SK-N-SH treated with all-trans-retinoic acid at 6 μM for 48 hours (cell line): ENCODE data around the gene ACSS3.

Experiments used
- ATAC-seq: fragments of 200-7000 bp; cut with Tn5 transposase; 3 replicates; pipeline ENCODE4 v1.9.1; 2020; ENCODE audit warnings: mild to moderate bottlenecking, moderate library complexity
- ARNTL ChIP-seq: fragments of 450-650 bp; formaldehyde crosslinking; IDR thresholded peaks from 2 replicates; pipeline ENCODE4 v1.5.0; 2020; ENCODE audit warnings: low read depth, mild to moderate bottlenecking, moderate library complexity, borderline replicate concordance
- BACH2 ChIP-seq: fragments of 250-450 bp; sonication (Bioruptor Pico); IDR thresholded peaks from 2 replicates; pipeline ENCODE4 v1.9.0; 2021; ENCODE audit warnings: mild to moderate bottlenecking, borderline replicate concordance
- CREB5 ChIP-seq: fragments of 250-450 bp; sonication (Bioruptor Pico); IDR thresholded peaks from 2 replicates; pipeline ENCODE4 v1.5.1; 2020; ENCODE audit warnings: low read depth, mild to moderate bottlenecking, moderate library complexity
- CSDC2 ChIP-seq: fragments of 250-450 bp; sonication (Bioruptor Pico); IDR thresholded peaks from 2 replicates; pipeline ENCODE4 v1.5.0; 2020; ENCODE audit warnings: mild to moderate bottlenecking, moderate library complexity
- CSRNP3 ChIP-seq: fragments of 250-450 bp; sonication (Bioruptor Pico); IDR thresholded peaks from 2 replicates; pipeline ENCODE4 v1.5.1; 2021; ENCODE audit warnings: mild to moderate bottlenecking, moderate library complexity
- ESRRG ChIP-seq: fragments of 250-450 bp; sonication (Bioruptor Pico); IDR thresholded peaks from 2 replicates; pipeline ENCODE4 v1.6.1; 2021; ENCODE audit warnings: mild to moderate bottlenecking
- GLIS3 ChIP-seq: fragments of 250-450 bp; sonication (Bioruptor Pico); IDR thresholded peaks from 2 replicates; pipeline ENCODE4 v1.5.0; 2020; ENCODE audit warnings: mild to moderate bottlenecking, moderate library complexity
- ISL1 ChIP-seq: fragments of 250-450 bp; sonication (Bioruptor Pico); IDR thresholded peaks from 2 replicates; pipeline ENCODE4 v2.1.2; 2022; ENCODE audit warnings: mild to moderate bottlenecking, moderate library complexity
- OSR1 ChIP-seq: fragments of 250-450 bp; sonication (Bioruptor Pico); IDR thresholded peaks from 2 replicates; pipeline ENCODE4 v1.8.0; 2022; ENCODE audit warnings: moderate library complexity, mild to moderate bottlenecking, inconsistent platforms
- PATZ1 ChIP-seq: fragments of 250-450 bp; sonication (Bioruptor Pico); IDR thresholded peaks from 2 replicates; pipeline ENCODE4 v1.8.0; 2020; ENCODE audit warnings: mild to moderate bottlenecking, moderate library complexity, borderline replicate concordance
- POU6F1 ChIP-seq: fragments of 250-450 bp; sonication (Bioruptor Pico); IDR thresholded peaks from 2 replicates; pipeline ENCODE4 v1.8.0; 2021; ENCODE audit warnings: low read depth, mild to moderate bottlenecking, moderate library complexity, borderline replicate concordance
- PPARA ChIP-seq: fragments of 250-450 bp; sonication (Bioruptor Pico); IDR thresholded peaks from 2 replicates; pipeline ENCODE4 v1.5.0; 2020; ENCODE audit warnings: mild to moderate bottlenecking, borderline replicate concordance
- RARB ChIP-seq: fragments of 250-450 bp; sonication (Bioruptor Pico); IDR thresholded peaks from 2 replicates; pipeline ENCODE4 v1.8.0; 2021; ENCODE audit warnings: mild to moderate bottlenecking, moderate library complexity
- SNAI2 ChIP-seq: fragments of 250-450 bp; sonication (Bioruptor Pico); IDR thresholded peaks from 2 replicates; pipeline ENCODE4 v1.5.0; 2020; ENCODE audit warnings: mild to moderate bottlenecking, moderate library complexity
- TSHZ2 ChIP-seq: fragments of 250-450 bp; sonication (Bioruptor Pico); IDR thresholded peaks from 2 replicates; pipeline ENCODE4 v1.5.0; 2020; ENCODE audit warnings: mild to moderate bottlenecking, moderate library complexity
- ZC3H10 ChIP-seq: fragments of 250-450 bp; sonication (Bioruptor Pico); IDR thresholded peaks from 2 replicates; pipeline ENCODE4 v1.5.1; 2021; ENCODE audit warnings: mild to moderate bottlenecking, moderate library complexity
- ZFP3 ChIP-seq: fragments of 250-450 bp; sonication (Bioruptor Pico); IDR thresholded peaks from 2 replicates; pipeline ENCODE4 v1.5.0; 2020; ENCODE audit warnings: mild to moderate bottlenecking, moderate library complexity
- ZFP30 ChIP-seq: fragments of 450-650 bp; formaldehyde crosslinking; IDR thresholded peaks from 2 replicates; pipeline ENCODE4 v1.5.0; 2022; ENCODE audit warnings: mild to moderate bottlenecking, moderate library complexity
- ZNF565 ChIP-seq: fragments of 450-650 bp; formaldehyde crosslinking; conservative IDR thresholded peaks from 2 replicates; pipeline ENCODE4 v1.5.0; 2020; ENCODE audit warnings: low read depth, mild to moderate bottlenecking, moderate library complexity
- ZNF70 ChIP-seq: fragments of 450-650 bp; formaldehyde crosslinking; IDR thresholded peaks from 2 replicates; pipeline ENCODE4 v1.5.0; 2020; ENCODE audit warnings: mild to moderate bottlenecking, moderate library complexity

The ACSS3 gene

GRCh38 chr12:81295251-81295650, 217.4 kb downstream of the ACSS3 start:
- no peak for ATAC-seq
- no peak for TF ChIP-seq PATZ1 (CRISPR knock-in tag)
- TF ChIP-seq ZC3H10 (CRISPR knock-in tag), result no peak
- TF ChIP-seq CREB5 (CRISPR knock-in tag), result no peak
- TF ChIP-seq CSDC2 (CRISPR knock-in tag), result no peak
- no peak for TF ChIP-seq ZNF70 (CRISPR knock-in tag)
- no peak for TF ChIP-seq GLIS3 (CRISPR knock-in tag)
- TF ChIP-seq RARB (CRISPR knock-in tag), result no peak
- TF ChIP-seq ZNF565, result no peak
- no peak for TF ChIP-seq SNAI2 (CRISPR knock-in tag)
- TF ChIP-seq CSRNP3 (CRISPR knock-in tag), result no peak
- TF ChIP-seq ZFP30 (CRISPR knock-in tag), result no peak
- no peak for TF ChIP-seq ZFP3 (CRISPR knock-in tag)
- TF ChIP-seq PPARA (CRISPR knock-in tag), result no peak
- no peak for TF ChIP-seq ARNTL (CRISPR knock-in tag)
- no peak for TF ChIP-seq TSHZ2
- TF ChIP-seq BACH2 (CRISPR knock-in tag), result no peak
- TF ChIP-seq ESRRG, result no peak
- no peak for TF ChIP-seq ISL1 (CRISPR knock-in tag)

GRCh38 chr12:81296556-81297305, 218.9 kb downstream of the ACSS3 start:
- peak; percentile 27; the same call in 1 of the 3 replicates for ATAC-seq
- TF ChIP-seq OSR1 (CRISPR knock-in tag), result no peak
- TF ChIP-seq RARB (CRISPR knock-in tag), result no peak
- no peak for TF ChIP-seq ZNF565
- TF ChIP-seq CSRNP3 (CRISPR knock-in tag), result no peak

- ATAC-seq, result no peak
- no peak for TF ChIP-seq PPARA (CRISPR knock-in tag)
- no peak for TF ChIP-seq ZFP3 (CRISPR knock-in tag)
- no peak for TF ChIP-seq BACH2 (CRISPR knock-in tag)
- no peak for TF ChIP-seq GLIS3 (CRISPR knock-in tag)
- no peak for TF ChIP-seq PATZ1 (CRISPR knock-in tag)
- TF ChIP-seq TSHZ2, result no peak
- no peak for TF ChIP-seq CSDC2 (CRISPR knock-in tag)
- no peak for TF ChIP-seq POU6F1 (CRISPR knock-in tag)
- TF ChIP-seq ZFP30 (CRISPR knock-in tag), result no peak
Observed at GRCh38 chr12:81297601-81298000, 219.7 kb downstream of the ACSS3 start.
